Measurements from ENCODE around the gene LMX1A.

The LMX1A gene

DNA sequence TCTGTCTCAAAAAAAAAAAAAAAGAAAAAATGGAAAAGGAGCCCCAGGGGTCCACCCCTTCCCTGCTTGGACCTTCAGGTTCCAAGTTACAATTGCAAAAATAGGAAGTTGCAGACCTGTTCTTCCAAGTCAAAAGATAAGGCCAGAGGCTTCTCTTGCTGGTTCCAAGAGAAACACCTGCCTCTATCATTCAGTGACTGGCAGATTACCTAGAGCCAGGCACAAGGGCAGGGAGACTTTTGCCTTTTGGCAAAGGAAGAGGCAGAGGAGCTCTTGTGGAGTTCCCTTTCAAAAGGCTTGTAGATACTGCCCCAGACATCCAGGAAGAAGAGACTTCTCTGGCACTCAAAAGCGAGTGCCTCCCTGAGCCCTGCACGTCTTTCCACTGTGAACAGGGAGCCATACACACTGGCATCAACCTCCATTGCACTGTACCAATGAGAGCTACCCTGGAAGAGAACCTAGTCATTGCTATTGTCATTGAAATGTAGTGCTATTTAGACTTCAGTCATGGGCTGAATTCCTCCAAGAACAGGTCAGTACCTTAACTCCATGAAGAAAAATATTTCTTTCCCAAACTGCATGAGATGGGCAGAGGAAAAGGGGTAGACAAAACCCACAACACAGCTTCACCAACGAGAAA lies 91.2 kb downstream of the LMX1A start:
- no peak for DNase-seq (ENCODE audit: low read depth)

DNA sequence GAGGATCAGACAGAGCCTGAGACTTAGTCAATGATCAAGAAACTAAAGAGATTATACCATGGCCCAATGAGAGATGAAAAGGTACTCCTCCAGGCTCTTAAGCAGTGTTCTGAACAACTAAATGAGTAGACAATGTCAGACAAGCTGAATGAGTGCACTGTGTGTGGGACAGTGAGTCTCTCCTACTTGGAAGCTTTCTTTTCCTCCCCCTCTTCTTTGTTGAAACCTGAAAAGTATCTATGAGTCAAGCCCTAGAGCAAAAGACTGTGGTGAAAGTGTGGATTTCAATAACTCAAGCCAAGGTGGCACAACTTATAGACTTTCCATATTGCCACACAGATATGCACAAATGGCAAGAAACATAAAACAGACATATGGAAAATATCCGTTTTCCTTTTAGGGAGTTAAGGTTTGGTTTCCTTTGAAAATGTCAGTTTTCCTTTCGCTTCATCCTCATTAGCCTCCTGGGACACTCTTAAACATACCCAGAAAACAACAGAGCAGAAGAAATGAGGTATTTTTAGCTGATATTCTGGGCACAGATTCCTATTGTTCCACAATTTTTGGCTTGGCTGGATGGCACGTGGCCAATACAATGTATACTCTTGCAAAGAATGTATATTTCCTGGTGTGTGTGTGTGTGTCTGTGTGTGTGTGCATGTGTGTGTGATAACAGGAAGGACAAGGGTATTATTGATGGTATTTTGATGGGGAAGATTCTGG lies 96.6 kb downstream of the LMX1A start:
- no peak for DNase-seq (ENCODE audit: low read depth)

DNA sequence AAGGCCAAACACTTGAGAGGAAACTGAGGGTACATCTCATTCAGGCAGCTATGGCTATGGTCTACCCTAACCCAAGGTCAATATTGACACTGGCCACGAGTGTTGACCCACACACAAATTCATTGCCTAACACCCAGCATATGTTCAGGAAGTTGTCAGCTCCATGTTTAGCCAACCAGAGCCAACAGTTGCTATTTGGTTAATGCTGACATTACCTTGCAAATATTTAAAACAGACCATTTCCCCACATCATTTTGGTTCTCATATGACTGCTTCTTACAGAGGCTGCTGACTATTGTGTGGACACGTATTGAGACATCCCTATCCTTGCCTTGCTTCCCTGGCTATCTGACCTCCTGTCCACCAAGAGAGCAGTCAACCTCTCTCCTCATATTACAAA lies 97.3 kb downstream of the LMX1A start:
- DNase-seq (ENCODE audit: low read depth) = no peak

DNA sequence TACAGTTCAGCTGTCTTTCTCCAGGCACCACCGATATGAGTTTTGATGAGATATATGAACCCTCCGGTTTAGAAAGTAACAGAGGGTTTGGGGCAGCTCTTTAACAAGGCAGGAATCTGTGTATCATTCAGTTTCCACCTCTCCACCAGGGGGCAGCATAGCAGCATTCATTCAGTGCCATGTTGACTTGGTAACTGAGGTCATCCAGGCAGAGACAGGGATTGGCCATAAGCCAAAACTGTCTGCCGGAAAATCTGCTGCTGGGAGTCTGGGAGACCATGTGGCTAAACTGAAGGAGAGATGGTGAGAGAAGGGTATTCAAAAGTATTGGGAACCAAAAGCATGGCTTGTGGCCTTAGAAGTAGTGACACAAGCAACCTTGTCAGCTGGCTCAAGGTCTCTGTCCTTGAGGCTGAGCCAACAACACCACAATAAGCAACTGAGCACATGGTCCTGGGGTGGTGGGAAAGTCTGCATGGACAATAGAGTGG lies 98.5 kb downstream of the LMX1A start:
- DNase-seq (ENCODE audit: low read depth) = peak; percentile 17

DNA sequence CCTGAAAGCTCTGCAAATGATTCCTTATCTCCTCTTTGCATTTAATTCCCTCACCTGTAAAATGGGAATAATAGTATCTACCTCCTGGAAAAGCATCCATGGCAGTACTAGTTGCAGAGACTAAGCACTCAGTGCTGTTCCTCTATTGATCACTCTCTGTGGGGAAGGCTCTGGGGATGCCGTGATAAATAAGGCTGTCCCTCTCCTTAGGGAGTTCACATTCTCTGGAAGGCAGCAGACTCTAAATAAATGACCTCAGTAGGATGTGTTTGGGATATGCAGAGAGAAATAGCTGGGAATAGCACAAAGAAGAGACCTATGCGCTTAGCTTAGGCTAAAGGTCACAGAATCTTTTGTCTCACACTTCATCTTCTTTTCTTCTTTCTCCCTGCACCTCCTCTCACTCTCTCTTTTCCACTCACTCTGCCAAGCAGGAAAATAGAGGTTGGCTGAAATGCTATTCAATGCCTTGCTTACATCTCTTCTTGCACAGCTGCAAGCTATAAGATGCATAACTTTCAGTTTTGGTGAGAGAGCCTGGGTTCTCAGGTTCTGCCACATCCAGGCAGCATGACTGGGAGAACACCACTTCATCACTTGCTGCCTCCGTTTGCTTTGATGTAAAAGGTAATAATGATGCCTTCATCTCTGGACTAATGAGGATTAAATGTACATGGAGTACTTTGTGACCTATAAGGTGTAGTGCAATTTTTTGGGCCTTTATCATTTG lies 101.5 kb downstream of the LMX1A start:
- DNase-seq (ENCODE audit: low read depth) = no peak

DNA sequence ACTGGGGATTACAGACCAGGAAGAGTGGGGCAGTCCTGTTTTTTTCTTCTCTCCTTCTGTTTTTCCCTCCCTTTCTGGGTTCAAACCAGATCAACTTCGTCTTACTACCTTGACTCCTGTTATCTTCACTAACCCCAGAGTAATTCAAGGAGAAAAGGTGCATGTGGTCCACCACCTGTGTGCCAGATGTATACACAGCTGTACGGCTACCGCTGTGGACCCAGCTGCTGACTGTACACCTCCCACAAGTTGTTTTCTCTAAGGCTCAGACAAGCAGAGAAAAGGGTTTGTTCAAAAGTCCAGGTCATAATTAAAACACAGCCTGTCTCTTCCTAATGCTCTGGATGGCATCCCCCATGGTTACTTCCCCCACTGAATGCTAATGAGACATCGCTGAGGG lies 102.1 kb downstream of the LMX1A start:
- DNase-seq (ENCODE audit: low read depth) = no peak

DNA sequence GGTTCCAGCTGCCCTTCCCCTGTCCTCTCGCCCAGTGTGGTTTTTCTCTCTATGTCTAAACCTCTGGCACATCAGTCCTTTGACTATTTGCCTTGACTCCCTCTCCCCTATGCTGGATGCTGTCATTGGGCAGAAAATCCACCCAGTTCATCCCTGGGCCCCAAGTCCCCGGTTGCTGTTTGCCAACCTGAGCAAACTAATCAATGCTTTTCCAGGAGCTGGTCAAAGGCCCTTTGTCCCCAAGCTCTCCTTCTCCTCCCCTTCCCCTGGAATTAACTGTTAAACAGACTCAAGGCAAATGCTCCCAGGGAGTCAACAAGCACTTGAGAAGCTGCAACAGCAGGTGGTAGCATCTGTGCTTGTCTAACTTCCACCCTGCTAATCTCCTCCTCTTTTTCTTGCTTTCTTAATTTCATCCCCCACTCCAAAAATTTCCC lies 102.7 kb downstream of the LMX1A start:
- DNase-seq (ENCODE audit: low read depth) = no peak

DNA sequence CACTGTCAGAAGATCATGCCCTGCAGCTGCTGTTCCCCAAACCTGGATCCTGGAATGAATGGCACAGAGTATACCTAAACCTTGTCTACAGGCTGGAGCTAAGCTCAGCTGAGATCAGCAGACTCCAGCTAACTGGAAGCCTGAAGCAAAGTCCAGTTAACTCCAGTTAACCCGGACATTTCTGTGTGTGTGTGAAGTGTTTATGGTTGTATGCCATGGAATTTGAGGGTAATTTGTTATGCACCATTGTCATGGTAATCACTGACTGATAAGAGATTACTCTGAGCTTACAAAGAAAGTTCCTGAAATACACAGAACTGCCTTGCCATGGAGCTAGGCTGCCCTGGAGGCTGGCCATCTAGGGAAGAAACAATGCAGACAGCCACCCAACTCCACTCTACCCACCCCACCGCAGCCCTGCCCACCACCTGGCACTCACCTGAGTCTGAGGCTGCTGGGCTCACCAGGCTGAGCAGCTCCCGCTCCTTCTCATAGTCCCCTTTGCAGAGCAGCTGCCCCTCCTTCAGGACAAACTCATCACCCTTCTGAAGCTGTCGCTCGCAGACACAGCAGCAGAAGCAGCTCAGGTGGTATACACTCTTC lies 107.4 kb downstream of the LMX1A start:
- DNase-seq (ENCODE audit: low read depth) = no peak

DNA sequence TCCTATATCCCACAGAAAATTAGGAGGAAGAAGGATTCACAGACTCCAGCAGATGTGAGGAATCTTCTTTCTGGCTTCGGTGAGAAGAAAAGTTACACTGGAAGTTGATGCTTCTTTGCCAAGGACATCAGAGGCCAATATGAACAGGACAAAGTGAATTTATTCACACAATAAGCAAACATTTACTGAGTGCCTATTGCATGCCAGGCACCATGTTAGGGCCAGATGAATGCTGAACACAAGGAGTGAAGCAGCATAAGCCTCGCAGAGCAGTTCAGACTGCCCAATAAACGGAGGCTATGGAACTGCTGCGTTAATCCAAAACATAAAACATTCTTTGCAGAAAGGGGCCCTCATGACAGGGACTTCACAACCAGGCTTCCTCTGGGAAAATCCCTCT lies 114.6 kb downstream of the LMX1A start:
- DNase-seq (ENCODE audit: low read depth) = no peak

DNA sequence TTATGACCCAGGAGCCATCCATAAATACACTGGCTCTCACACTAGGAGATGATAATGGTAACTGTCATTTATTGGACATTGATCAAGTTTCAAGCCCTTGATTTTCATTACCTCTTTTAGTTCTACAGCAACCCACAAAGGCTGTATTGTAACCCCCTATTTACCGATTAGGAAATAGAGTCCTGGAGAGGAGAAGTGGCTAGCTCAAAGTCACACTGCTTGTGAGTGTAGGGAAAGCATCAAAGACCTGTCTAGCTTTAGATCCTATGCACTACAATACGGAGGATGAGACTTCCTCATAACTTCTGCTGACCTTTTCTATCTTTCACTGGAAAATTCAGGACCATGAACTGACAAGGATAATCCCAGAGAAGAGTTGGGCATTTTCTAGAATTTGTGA lies 115.2 kb downstream of the LMX1A start:
- DNase-seq (ENCODE audit: low read depth) = no peak

DNA sequence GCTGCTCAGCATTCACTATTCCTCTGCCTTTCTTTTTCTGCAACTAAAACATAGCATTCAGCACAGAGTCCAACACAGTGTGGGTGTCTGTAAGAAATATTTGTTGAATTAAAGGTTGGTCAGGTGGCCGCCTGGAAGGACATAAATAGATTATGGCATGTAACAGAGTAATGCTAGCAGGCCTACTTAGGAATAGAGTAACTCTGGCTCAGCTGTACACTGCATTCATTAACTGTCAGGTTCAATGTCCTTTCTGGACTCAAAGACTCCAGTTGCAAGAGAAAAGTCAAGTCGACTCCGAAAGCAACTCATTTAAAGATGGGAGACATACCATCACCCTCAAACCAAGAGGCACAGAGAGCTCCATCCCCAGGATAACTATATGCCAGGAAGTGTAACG lies 116.0 kb downstream of the LMX1A start:
- no peak for DNase-seq (ENCODE audit: low read depth)

DNA sequence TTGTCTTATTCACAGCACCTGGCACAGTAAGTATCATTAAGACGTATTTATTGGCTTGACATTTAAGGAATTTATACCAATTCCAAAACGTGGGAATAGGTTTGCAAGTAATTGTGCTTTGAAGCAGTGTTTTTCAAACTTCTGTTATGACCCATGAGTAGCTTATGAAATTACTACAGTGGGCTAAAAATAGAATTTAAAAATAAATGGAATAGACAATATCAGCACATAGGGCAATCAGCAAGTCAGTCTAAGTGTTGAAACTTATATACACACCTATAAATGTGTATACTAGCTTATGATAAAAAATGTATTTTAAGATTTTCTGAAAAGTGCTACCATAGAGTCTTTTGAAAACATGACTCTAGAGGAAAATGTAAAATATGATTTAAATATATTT lies 116.6 kb downstream of the LMX1A start:
- no peak for DNase-seq (ENCODE audit: low read depth)

DNA sequence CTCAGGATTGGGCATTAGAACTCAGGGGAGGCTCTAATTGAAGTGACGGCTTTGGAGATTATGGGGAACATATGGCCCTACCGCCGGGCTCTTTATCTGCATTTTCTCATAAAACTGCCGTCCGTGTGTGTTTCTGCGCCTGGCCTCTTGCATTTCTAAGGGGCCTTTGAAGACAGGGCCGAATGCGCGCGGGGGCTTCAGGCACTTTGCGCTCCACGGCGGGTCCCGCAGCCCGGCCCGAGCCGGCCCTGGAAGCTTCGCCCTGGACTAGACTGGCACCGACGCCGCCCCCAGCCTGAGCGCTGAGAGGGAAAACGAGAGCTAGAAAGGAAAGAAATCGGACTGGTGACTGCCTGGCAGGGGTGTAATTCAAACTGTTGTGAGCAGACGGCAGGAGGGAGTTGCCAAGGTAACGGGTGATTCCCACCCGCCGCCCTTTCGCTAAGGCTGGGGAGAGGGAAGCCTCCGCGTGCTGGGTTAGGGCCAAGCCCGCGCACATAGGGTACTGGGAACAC lies 120.7 kb downstream of the LMX1A start:
- no peak for DNase-seq (ENCODE audit: low read depth)

DNA sequence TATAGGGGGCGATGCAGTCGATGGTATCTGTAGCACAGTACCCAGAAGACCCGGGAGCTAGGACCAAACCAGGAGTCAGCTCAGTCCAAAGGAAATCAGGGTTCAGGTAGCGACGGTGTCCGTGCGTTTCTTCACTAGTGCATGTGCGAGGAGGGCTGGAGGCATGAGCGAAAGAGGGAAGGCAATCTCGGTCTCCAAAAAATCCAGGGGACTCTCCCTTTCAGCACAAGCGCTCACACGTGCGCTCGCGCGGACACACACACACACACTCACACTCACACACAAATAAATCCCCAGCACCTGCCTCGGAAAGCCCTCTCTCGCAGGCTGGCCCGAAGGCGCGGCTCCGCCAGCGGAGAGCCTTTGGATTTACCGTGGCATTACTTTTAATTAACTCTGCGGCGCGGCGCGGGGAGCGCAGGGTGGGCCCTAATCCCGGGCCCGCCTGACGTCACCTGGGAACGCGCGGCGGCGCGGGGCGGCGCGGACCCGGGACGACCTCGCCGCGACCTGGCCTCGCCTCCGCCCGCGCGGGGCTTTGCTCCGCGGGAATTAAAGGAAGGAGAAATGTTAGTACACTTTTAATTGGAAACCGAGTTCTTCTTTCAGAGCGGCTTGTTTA lies 121.2 kb downstream of the LMX1A start:
- no peak for DNase-seq (ENCODE audit: low read depth)

DNA sequence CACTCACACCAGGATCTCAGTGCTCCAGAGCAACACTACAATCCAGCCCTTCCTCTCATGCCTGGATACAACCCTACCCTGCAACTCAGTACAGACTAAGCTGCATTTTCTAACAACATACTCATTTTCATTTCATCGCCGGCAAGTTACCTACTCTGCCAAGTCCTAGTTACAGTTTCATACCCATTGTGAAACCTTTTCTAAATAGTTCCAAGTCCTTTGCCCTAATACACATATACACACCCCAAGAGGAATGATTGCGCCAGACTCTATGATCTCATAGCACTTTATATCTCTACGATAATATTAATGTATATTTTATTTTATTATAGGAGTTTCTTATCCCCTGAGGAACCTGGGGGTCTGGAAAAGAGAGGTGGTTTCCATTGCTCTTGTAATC lies 122.4 kb downstream of the LMX1A start:
- DNase-seq (ENCODE audit: low read depth) = no peak

DNA sequence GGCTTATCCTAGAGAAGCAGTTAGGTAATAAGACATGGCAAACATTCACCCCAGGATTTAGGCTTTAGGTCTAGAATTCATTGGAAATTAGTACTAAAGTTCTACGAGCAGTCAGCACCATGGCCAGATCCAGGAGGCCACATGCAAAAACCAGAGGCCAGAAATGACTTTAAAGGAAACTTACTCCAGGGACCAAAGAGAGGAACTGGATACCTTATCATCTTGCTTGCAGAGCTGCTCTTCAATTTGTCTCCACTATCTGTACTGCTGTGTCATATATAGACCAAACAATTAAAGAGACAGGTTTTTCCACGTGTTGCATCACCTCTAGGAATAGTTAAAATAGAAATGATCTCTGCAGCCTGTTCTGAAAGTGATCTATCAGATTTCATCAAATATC lies 127.8 kb downstream of the LMX1A start:
- no peak for DNase-seq (ENCODE audit: low read depth)

DNA sequence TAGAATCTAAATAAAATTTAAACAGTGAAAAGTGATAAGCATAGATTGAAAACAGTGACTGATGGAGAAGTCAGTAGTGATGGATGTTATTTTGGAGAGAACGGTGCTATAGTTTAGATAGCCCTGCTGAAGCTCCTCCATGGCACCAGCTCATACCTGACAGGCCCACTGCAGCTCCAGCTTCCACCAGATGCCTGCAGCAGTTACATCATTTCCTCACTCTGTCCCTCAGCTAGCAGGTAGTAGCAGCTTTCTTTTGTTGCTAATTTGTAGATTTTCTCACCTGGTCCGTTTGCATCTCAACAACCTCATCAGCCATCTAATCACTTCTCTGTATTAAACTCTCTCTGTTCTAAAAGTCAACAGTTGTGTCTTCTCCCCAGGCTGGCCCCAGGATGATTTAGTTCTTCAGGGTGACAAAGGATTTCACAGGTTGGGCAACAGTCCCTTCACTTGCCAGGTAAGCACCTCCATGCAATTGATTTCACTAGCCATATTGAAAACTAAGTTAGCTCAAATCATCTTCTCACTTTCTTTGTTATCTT lies 128.3 kb downstream of the LMX1A start:
- no peak for DNase-seq (ENCODE audit: low read depth)

DNA sequence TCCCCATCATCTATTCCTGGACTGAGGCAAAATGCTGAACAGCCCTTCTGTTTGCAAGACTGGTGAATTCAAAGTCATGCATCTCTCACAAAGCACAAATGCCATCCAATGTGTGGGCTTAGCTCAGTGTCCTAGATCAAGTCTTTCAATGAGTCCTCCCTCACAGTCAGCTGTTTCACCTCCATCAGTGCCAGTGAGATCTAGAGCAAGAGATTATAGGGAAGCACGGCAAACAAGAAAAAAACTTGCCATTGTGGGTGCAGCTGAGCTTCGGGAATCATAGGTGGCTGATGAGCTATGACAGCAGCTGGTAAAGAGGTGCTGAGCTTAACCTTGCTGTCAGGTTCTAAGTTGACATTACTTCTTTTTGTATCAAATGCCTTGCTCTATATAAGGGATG lies 130.2 kb downstream of the LMX1A start:
- DNase-seq (ENCODE audit: low read depth) = no peak

DNA sequence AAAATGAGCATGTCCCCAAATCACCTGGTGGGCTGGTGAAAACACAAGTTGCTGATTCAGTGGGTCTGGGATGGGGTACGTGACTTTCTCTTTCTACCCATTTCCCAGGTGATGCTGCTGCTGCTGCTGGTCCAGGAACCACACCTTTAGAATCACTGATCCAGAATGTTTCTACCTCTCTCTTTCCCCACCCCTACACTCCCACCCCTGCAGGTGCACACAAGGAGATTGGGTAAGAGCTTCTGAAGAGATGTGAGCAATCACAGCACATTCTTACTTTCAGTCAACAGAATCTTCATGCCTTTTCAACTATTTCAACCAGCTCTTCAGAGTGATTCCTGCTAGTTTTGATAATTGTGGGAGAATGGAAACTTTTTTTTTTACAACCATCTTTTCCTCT lies 130.9 kb downstream of the LMX1A start:
- DNase-seq (ENCODE audit: low read depth) = no peak

DNA sequence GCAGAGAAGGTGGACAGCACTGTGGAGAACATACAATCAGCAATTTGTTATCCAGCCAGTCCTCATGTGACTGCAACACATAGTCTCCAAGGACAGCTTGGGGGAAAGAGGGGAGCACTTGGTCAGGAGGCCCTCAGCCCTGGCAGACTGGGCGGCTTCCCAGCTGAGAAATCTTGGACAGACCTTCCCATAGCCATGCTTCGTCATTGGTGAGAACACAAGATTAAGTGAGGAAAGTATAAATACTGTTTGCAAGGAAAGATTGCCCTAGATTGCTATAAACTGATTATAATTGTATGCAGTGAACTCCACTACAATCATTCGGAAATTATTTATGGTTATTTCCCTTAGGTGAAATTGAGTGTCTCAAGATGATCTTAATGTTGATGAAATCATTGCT lies 131.5 kb downstream of the LMX1A start:
- no peak for DNase-seq (ENCODE audit: low read depth)

DNA sequence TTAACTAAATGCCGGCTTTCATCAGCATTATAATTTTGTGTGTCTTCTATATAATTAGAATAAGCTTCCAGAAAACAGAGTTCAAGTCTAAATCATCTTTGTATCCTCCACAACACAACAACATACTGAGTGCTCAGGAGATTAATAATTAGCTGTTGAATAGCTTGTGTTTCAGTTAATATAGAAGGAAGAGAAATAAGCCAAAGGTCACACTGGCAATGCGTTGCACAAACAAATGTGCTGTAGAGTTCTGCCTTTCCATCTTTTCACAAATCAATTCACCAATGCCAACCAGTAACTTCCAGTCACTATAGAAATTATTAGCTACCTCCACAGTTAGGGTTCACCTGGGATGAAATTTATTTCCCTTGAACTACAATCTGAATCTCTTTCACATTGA lies 132.0 kb downstream of the LMX1A start:
- DNase-seq (ENCODE audit: low read depth) = no peak

DNA sequence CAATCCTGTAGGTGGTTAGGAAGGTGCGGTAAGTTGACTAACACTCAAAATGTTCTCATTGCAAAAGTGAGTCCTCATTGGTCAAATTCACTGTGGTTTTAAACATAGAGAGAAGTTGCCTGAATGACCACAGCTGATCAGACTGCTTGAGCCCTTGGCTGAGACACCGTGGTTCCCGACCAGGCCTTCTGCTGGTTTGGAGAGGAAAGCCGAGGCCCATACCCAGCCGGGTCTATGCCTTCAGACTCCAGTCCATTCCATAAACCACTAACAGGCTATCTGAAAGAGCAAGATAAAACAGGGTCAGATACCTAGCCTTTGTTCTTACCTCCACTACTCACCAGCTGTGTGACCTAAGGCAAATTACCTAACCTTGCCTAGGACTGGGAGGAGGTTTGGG lies 133.9 kb downstream of the LMX1A start:
- DNase-seq (ENCODE audit: low read depth) = no peak

Measured in CMK (cell line).